Measurements from ENCODE around the gene PRKCH.

PRKCH gene

DNA sequence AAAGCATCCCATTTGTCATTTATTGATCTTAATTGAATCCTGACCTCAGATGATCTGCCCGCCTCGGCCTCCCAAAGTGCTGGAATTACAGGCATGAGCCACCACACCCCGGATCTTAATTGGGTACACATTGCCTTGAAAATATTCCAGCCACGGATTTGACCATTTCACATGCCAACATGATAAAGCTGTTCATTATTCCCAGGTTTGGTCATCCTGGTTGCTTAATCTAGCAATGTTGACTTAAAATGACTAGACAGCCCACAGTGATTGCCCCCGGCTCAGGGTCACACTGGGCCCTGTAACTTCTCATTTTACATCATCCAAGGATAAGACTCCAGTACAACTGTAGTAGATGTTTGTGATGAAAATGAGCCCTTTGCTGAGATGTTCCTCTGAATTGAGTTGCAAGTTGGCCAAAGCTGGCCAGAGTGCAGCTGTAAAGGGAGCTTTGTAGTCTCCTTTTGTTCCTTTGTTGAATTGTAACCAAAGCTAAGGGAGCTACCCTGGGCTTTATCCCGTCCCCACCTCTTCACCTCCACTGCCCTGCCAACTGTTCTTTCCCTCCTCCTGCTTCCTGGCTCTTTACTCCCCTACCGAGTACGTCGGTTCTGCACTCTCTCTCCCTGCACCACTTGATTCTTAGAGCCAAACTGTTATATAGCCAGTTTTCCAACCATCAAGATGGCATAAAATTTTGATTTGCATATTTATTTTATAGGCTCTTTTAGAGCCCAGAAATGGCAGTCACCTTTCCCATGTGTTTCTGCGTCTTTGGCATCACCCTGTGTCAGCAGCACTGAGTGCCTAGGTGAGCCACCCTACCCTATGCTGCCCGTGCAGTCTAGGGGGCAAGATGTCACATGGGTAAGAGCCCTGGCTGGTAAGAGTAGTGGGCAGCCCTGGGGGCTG is 232.6 kb downstream of the PRKCH start:
- no peak for DNase-seq (ENCODE audit: low read depth)

DNA sequence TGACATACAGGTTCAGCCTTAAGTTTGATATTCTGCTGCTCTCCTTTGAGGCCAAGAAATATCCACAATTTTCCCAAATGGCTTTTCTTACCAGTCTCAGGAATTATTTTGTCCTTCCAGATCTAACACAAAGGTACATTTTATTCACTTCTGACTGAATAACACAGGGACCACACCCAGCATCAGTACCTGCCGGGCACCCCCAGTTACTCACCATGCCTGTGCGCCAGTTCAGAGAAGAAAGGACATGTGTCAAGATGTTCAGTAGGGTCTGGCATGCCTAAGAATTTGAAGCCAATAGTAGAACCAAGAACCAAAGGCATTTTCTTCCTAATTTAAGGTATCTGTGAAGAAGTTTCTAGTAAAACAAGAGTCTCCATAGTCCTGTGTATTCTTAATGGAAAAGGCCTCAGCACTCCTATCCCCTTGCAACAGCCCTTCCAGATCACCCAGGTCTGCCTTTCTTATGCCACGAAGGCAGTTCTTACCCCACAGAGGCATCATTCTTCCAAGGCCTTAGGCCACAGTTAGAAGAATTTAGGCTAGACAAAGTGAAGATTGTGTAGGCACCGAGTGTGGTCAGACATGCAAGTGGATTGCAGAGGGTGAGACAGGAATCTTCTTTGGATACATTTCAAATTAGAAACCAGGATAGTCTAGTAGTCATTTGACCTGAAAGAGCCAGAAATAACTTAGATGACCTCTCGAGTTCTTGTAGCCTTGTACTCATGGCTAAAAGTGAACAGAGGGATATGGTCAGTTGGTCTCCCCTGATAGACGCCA is 233.9 kb downstream of the PRKCH start:
- DNase-seq (ENCODE audit: low read depth), result no peak

DNA sequence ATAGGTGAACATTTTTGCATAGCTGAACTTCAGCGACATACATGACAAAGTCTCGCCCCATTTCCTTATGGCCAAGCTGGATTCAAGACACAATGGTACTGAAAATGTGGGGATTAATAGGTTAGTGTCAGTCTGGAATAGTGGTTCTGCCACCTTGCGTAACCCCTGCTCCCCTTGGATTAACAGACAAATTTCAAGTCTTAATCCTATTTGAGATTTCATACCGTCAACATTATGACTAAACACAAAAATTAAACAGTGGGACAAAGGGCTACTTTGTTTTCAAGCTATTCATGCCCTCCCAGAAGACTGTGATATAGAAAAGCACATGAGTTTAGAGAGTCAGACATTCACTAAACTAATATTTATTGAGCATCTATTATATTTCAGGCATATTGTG is 235.1 kb downstream of the PRKCH start:
- no peak for DNase-seq (ENCODE audit: low read depth)

DNA sequence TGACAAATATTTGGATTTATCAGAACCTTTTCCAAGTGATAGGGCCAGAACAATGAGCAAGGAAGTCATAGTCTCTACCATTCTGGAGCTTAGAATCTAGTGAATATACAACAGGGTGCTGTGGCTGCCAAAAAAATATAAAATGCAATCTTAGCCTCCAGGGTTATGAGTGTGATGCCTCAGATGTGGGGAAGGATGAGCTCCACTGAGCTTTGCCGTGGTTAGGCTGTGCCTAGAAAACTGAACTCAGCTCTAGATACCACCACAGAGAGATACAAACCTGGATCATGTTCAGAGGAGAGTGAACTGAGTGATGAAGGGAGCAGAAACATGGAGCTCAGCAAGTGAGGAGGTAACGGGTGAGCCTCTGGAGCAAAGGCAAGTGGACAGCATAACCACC is 235.9 kb downstream of the PRKCH start:
- no peak for DNase-seq (ENCODE audit: low read depth)

DNA sequence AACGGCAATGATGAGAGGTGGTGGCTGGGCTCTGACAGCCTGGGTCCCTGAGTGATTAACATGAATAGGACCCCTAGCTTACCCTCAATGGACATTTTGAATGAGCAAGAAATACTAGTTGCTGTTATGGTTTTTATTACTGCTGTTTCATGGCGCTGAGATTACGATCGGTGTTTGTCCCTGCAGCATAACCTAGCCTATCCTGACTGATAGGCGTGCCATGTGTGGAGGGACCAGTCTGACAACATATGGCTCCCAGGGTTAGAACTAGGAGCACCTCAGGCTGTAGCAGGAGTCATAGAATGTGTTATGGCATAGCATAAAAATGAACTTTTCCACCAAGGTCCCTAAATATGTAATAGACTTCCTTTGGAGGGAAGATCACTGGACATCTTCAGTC is 236.5 kb downstream of the PRKCH start:
- no peak for DNase-seq (ENCODE audit: low read depth)

DNA sequence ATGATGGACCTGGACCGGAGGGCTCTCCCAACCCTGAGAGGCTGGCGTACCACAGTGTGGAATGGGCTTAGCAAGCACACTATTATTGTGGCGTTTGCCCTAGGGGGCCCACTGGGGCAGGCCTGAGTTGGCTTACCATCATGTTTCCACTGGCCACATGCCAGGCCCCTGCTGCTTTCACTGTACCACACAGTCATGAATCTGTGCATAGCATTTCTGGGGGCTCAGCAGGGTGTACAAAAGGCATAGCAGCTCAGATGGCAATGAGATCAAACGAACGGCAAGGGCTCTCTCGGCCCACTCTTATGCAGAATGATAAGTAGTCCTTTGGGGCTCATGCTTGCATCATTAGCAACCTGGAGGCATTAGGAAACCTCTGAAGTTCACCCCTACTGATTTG is 236.9 kb downstream of the PRKCH start:
- DNase-seq (ENCODE audit: low read depth), result no peak

DNA sequence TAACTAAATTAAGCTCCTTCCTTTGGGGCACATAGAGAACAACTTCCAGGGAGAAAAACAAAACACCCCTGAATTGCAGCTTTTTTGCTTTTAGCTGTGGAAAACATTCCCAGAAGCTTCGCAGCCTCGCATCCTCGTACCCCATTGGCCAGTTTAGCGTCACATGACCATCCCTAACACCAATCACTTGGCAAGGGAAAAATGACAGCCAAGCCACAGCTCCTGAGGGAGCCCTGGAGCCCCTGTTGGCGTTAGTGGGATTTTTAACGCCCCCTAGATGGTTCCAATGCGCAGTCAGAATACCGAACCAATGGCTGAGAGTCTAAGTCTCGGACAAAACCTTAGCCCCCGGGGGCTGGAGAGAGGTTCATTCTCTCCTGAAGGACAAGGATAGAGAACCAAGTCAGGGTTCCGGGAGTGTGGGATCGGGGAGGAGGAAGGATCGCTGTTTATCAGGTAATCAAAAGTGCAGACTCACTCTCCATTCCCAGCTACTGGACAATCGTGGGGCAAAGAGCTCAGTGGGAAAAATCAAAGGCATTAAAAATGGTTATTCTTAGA is 238.3 kb downstream of the PRKCH start:
- no peak for DNase-seq (ENCODE audit: low read depth)

DNA sequence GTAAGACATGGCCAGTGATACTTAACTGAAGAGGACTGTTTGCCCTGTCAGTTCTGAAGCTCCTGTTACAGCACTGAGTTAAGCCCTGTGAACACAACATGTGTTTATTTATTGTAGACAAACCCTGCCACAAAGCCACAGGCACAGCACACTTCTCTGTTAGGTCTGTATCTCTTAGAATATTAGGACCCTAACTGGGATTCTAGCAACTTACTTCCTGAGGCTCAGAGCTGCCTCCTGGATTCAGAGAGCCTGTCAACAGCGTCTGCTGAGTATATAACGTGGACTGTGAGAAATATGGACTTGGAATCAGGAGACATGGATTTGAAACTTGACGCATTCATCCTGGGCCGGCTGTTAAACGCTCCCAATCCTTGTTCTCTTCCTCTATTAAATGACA is 238.9 kb downstream of the PRKCH start:
- no peak for DNase-seq (ENCODE audit: low read depth)

DNA sequence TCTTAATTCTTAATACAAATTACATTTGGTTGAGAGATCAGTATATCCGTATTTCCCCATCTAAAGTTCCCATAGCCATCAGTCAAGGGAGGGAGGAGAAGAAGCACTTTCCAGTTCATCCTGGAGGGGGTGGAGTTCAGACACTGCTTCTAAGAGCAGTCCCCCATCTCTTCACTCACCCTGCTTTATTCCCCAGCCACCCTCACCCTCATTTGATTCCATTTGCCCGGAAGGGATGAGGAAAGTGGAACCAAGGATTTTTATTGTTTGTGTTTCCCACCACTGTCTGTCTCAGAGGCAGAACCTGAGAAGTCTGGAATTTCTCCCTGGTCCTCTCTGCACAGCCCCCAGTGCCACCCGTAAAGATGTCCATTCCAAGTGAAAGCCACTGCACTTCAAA is 239.7 kb downstream of the PRKCH start:
- DNase-seq (ENCODE audit: low read depth), result no peak

DNA sequence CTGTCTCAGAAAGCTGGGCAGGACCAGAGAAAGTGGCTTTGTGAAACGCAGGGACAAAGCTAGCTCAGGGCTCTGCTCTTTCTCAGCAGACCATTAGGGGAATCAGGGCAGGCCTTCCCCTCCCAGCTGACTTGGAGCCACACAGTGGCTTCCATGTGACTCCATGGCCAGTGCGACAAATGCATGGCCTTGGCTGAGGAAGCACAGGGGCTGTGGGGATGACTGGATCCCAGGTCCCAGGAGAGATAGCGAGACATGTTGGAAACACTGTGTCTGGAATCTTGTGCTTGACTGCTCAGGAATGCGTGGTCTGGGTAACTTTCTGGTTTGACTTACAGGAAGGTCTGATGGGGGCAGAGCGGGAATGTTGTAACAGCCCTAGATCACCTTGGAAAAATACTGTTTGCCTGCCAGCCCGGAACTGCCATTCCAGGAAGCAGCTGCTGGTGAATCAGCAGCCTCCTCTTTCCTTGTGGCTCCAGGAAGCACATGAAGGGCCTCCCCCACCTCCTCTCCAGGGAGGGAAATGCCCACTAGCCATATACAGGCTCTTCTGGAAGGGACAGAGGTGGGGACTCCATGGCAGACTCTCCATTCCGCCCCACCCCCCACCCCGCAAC is 240.4 kb downstream of the PRKCH start:
- DNase-seq (ENCODE audit: low read depth), result no peak

DNA sequence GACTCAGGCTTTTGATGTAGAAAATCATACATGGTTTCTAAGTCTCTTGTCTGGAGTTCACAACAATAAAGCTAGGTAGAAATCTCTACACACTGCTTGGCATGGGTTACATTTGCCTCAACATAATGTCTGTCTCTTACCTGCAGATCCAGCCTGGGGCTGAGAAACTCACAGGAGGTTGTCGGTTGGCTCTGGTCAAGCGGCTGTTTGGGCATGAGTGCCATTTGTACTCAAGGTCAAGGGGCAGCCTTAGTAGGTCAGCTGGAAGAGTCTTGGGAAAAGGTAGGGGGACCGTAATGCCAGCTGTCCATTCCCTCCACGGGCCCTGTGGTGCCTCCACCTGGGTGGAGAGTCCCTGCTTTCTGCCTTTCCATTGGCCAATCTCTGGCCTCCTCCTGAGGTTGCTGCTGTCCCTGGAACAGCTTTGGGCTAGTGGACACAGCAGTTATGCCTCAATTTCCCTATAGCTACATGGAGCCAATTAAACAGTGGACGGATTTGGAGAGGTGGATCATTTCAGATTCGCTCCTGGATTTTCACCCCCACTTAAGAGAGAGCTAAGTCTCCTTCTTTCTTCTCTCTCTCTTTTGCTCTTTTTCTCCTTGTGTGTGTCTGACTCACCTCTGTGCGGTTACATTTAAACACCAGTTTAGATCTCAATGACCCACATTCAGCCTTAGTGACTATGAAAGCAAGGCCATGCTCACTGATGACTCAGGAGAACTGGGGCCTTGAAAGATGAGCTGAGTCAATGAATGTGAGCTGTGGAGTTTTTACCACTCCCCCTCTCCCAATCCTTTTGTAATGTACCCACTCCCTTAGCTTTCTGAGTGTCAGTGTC is 241.2 kb downstream of the PRKCH start:
- no peak for DNase-seq (ENCODE audit: low read depth)

DNA sequence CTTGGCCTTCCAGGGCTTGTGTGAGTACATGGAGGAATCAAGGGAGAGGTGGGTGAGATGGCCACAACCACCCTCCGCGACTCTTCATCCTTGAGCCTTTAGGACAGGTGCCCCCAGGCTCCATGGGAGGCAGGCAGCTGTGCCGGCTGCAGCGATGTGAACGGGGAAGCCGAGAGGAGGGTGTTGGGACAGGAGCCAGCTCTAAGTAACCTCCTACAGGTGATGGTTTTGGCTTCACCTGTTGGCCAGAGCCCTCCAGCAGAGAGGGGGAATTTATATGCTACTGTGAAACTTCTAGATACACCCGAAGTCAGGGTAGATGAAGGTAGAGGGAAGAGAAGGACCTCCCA is 241.8 kb downstream of the PRKCH start:
- no peak for DNase-seq (ENCODE audit: low read depth)

DNA sequence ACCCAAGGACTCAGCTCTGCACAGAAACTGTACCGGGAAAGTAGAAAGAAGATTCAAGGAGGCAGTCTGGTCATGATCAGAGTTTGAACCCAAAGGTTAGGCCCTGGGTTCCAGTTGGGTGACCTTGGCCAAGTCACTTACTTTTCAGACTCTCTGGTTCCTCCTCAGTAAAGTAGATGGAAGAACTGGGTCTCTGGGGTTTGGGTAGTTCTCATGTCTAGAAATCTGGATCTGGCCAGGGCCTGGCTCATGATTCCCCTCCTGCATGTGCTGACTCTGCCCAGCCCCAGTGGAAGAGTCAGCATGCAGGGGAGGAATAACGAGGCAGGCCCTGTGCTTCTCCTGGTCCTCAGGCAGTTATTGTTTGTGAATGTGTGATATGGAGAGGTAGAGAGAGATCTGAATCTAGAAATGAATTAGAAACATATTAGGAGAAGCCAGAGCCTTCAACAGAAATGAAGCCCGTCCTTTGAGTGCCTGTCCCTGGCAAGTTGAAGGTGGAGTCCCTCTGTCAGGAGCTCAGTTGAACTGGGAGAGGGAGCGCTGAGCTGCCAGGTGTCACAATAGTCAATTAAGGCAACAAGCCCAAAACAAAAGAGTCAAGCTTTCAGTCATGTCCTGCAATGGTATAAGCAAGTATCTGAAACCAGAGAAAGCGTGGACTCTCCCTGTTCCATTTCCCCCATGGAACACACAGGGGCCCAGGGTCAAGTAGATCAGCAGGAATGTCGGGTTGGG is 242.7 kb downstream of the PRKCH start:
- no peak for DNase-seq (ENCODE audit: low read depth)

DNA sequence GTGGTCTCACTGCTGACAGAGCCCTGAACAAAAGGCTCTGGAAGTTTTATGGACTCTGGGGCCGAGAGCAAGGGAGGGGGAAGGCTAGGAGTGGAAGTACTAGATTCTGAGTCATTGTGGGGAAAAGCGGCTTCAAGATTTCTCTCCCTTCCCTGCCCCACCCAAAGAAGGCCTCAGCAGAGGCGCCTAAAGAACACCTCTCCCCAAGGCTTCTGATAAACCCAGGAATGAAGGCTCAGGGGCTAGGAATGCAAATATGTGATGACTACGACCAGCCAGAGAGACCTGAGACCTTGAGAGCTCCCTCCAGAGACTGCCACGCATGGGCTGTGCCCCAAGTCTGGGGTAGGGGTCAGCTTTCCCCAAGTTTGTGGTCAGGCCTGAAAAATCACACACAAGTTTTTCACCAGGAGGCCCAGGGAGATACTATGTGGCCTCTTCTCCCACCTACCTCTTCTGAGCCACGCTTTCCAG is 243.3 kb downstream of the PRKCH start:
- DNase-seq (ENCODE audit: low read depth), result no peak

DNA sequence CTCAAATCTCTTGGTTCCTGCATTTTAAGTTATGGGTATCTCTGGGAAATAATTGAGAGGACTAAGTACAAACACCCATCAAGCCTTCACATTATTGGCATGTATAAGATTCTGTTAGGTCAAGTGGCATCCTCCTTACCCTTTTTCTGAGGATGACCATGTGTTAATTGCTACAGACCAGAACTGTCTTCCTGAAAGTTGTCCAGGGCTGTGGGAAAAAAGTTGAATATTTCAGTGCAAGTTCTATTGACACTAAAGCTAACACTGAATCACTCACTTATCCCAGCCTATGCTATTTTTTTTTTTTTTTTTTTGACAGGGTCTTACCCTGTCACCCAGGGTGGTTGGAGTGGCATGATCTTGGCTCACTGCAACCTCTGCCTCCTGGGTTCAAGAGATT is 243.8 kb downstream of the PRKCH start:
- DNase-seq (ENCODE audit: low read depth), result no peak

DNA sequence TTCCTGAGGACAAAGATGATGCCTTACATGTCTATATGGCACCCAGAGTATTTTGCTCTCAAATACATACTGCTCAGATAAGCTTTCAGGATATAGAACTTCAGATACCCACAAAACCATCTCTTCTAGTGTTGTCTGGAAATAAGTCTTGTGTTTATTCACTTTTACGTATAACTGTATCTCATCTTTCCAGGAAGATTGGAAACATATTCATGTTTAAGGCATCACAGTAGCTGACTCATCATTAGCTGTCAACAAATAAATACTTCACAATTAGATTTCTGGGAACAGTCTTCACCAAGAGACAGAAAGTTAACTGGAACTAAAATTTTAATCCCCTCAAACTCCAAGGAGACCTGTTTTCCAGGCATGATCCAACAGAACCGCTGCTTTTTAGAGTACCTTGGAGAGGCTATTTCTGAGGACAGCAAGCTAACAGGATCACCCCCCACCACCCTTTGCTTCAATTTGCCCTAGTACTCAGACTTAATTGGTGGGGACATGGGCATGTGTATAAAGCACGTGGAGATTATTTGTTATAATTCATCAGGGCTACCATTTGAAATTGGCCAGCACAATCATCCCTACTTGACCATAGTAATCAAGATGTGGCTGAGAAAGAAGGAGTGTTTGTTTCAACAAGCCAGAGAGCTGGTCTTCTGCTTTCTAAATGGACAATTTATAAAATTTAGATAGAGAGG is 244.6 kb downstream of the PRKCH start:
- DNase-seq (ENCODE audit: low read depth), result no peak

DNA sequence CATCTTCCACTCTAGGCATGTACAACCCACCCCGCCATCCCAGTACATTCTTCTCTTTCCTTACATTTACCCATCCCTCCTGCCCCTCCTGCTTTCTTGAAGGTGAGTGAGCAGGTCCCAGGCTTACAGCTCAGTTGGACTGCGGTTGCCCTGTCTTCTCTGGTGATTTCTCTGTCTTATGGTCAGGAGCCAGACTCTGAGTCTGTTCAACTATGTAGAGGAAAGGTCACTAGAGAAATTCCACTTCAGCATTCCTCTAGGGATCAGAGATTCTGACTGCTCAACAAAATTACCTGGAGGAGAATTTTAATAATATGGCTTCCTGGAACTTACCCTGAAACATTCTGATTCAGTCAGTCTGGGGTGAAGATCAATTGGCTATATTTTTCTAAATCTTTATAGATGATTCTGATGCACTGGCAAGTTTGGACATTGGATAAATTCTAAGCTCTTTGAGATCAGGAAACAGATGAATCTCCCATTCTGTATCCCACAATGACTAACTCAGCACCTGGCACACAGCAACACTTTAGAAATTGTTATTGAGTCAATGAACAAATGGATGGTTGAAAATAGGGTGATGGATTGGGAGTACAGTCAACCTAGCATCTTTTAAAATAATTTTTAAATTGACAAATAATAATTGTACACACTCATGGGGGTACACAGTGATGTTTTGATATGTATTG is 245.3 kb downstream of the PRKCH start:
- DNase-seq (ENCODE audit: low read depth), result no peak

DNA sequence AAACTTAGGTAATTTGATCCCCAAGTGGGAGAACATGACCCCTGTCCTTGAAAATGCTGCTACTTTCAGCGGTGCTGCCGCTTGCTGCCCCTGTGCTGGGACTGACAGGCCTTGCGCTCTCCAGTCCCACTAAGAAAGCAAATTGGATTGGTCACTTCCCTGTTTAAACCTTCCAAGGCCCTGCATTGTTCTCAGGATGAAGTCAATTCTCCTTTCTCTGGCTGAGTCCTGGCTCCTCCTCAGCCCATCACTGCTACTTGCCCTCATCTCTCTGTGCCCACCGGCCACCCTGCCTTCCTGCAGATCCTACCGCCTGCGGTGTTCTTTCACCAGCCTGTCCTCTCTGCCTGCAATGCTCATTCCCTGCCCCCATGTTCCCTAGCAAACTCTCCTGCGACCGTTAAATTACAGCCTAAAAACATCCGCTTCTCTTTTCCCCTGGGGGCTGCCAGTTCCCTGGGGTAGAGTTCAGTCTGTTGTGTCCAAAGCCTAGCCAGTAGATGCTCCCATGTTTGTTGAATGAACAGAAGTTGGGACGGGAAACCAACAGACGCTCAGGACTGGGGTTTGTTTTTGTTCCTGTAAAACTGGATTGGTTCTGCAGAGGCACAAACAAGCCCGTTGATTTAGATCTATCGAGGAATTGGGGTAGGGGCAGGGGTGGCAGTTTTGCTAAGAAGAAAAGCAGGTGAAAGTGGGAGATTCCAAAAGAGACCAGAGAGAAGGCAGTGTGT is 246.6 kb downstream of the PRKCH start:
- no peak for DNase-seq (ENCODE audit: low read depth)

DNA sequence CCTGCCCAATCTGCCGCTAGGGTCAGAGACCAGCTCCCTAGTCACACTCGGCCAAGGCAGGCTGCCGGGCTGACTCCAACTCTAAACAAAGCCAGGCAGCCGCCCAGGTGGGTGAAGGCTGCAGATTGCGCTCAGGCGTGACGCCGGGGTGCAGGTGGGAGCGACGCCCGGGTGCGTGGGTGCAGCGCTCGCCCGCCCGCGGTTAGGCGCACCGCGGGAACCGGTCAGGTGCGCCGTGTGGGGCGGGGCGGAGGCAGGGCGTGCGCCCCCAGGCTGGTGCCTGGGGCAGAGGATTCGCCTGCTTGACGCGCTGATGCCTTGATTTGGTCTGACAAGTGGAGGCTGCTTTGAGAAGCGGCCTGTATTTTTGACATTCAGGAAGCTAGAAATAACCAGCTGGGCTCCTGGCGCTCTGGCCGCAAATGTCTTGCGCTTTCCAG is 247.2 kb downstream of the PRKCH start:
- peak; percentile 14 for DNase-seq (ENCODE audit: low read depth)
